ENCODE measurements around the gene SRGAP3.

GRCh38 chr3:8974458-8974857 lies 275.0 kb downstream of the SRGAP3 start:
- TF ChIP-seq, protein P1, sequence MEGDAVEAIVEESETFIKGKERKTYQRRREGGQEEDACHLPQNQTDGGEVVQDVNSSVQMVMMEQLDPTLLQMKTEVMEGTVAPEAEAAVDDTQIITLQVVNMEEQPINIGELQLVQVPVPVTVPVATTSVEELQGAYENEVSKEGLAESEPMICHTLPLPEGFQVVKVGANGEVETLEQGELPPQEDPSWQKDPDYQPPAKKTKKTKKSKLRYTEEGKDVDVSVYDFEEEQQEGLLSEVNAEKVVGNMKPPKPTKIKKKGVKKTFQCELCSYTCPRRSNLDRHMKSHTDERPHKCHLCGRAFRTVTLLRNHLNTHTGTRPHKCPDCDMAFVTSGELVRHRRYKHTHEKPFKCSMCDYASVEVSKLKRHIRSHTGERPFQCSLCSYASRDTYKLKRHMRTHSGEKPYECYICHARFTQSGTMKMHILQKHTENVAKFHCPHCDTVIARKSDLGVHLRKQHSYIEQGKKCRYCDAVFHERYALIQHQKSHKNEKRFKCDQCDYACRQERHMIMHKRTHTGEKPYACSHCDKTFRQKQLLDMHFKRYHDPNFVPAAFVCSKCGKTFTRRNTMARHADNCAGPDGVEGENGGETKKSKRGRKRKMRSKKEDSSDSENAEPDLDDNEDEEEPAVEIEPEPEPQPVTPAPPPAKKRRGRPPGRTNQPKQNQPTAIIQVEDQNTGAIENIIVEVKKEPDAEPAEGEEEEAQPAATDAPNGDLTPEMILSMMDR (IDR thresholded peaks at IDR 0.05), result no peak
- no peak for TF ChIP-seq POLR2A (IDR thresholded peaks at IDR 0.05)
- no peak for TF ChIP-seq POLR2AphosphoS5 (IDR thresholded peaks at IDR 0.05)
- TF ChIP-seq EP300 (IDR thresholded peaks at IDR 0.05), result no peak
